Motor neuron (in vitro differentiated cells): ENCODE data around the gene PSTPIP1. TPM values are rescaled to one million over a fixed set of nuclear protein-coding genes. Genes with fewer than 3 reads are reported as not detected.

Experiments
- ATAC-seq, 8 experiments: fragments of 200-7000 bp; cut with Tn5 transposase; replicated peaks in 6 of 8; 2 replicates each; pipeline ENCODE4 v1.8.0; 2021; ENCODE audit warnings: mild to moderate bottlenecking in 8 of 8, moderate library complexity in 8 of 8
- H3K27ac ChIP-seq, 2 donors: fragments of 250-450 bp; sonication (Bioruptor Pico); 2 replicates each; pipeline ENCODE4 v1.9.0; 2021; ENCODE audit warnings: antibody characterized with exemption in 2 of 2, mild to moderate bottlenecking in 2 of 2, moderate library complexity in 1 of 2
- H3K4me1 ChIP-seq, 2 donors: fragments of 250-450 bp; sonication (Bioruptor Pico); replicated peaks in 1 of 2; 2 replicates each; pipeline ENCODE4 v1.6.1; 2021; ENCODE audit warnings: antibody characterized with exemption in 2 of 2, mild to moderate bottlenecking in 2 of 2, moderate library complexity in 1 of 2
- H3K4me3 ChIP-seq, 5 donors: fragments of 250-450 bp; sonication (Bioruptor Pico); 2 replicates each; pipeline ENCODE4 v1.9.0; 2021; ENCODE audit warnings: antibody characterized with exemption in 5 of 5, mild to moderate bottlenecking in 5 of 5, moderate library complexity in 4 of 5
- WGBS, 10 experiments: fragments of 450-650 bp; shearing (Covaris generic); methylation state at CpG; one replicate each; pipeline ENCODE4 v1.0.0; 2022; 5-methylcytosine and 5-hydroxymethylcytosine counted together
- in situ Hi-C, 9 experiments: fragments of 400-800 bp; cut with MboI; loops; one replicate each; pipeline ENCODE4 v1.15.0; 2021; ENCODE audit warnings: low sequenced_read_pairs in 9 of 9, low pct_unique_long_range_greater_than_20kb in 2 of 9; ENCODE audit not compliant: unreplicated experiment in 9 of 9
- total RNA-seq, 8 experiments: library from RNA; unstranded; fragments of 300-600 nt; gene quantifications; 2 replicates each; pipeline versions ENCODE4 v1.2.3 to v1.2.4, GENCODE V29; 2022

Gene PSTPIP1
- total RNA-seq, 8 experiments from 2014 or later, result 0.14 to 5.0 (median 1.4) TPM; not detected in 1

DNA sequence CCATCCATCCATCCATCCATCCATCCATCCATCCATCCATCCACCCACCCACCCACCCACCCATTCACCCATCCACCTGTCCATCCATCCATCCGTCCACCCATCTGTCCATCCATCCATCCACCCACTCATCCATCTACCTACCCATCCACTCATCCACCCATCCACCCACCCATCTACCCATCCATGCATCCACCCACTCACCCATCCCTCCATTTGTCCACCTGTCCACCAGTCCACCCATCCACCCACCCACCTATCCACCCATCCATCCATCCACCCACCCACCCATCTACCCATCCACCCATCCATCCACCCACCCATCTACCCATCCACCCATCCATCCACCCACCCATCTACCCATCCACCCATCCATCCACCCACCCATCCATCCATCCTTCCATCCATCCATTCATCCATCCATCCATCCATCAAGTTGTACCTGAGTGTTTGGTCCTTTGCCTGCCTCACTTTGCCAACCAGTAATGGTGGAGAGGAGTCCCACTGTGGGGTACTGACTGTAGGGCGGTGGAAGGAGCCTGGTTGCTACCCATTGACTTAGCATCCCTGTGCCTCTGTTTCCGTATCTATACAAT, 17.3 kb downstream of the PSTPIP1 start:
- in situ Hi-C loops, result no loop called here
- Histone ChIP-seq H3K4me1 (peaks cover 7 to 8% of the 10 kb centered on the region in 2 donors), H3K27ac (no peak overlapping the region), H3K4me3 (no peak overlapping the region)
- ATAC-seq, result no peak
- 86 to 100% (median 94%) methylated on average over 1 to 2 of the region's 3 CpGs; no CpG with 5 or more reads in 7 of the 10 experiments for WGBS, 10 experiments

DNA sequence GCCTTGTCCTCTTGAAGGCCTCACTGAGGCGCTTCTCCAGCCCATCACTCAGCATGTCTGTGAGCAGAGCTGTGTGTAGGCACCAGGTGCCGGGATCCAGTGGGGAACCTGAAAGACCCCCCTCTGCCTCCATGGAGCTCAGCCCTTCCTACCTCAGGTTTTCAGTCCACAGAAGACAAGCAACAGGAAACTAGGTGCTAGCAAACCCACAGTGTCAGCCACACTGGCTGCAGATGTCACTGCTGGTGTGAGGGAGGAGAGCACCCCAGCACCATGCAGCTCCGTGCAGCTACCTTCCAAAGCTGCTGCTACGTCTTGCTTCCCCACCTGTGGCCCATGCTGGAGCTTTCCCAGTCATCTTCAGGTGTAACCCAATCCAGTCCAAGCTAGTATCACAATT, 17.9 kb downstream of the PSTPIP1 start:
- H3K4me3 ChIP-seq, result no peak overlapping the region
- 38 to 75% (median 62%) methylated on average over 1 to 2 of the region's 4 CpGs; no CpG with 5 or more reads in 7 of the 10 experiments for WGBS, 10 experiments
- H3K4me1 ChIP-seq, result peaks cover 7 to 8% of the 10 kb centered on the region in 2 donors
- ATAC-seq, result no peak
- in situ Hi-C loops, result no loop called here
- no peak overlapping the region for H3K27ac ChIP-seq

DNA sequence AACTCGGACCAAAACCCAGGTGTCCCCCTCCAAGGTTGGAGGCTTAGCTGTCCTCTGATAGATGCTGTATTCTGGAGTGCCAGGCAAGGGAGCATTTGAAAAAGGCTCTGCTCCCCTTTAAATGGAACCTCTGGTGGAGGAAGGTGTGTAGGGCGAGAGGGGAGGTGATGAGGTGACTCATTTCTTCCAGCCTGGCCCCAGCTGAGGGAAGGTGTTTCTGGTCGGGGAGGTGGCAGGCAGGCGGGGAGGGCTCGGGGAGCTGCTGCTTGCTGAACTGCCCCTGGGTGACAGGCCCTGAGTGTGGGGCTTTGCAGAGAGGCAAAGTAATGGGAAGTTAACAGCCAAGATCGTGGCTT, 18.8 kb downstream of the PSTPIP1 start:
- no peak for ATAC-seq
- H3K27ac ChIP-seq, result no peak overlapping the region
- WGBS, 10 experiments, result 20 to 100% (median 65%) methylated on average over 1 to 2 of the region's 6 CpGs; no CpG with 5 or more reads in 4 of the 10 experiments
- H3K4me1 ChIP-seq, result peaks cover 7 to 8% of the 10 kb centered on the region in 2 donors
- in situ Hi-C loops, result no loop called here
- no peak overlapping the region for H3K4me3 ChIP-seq

DNA sequence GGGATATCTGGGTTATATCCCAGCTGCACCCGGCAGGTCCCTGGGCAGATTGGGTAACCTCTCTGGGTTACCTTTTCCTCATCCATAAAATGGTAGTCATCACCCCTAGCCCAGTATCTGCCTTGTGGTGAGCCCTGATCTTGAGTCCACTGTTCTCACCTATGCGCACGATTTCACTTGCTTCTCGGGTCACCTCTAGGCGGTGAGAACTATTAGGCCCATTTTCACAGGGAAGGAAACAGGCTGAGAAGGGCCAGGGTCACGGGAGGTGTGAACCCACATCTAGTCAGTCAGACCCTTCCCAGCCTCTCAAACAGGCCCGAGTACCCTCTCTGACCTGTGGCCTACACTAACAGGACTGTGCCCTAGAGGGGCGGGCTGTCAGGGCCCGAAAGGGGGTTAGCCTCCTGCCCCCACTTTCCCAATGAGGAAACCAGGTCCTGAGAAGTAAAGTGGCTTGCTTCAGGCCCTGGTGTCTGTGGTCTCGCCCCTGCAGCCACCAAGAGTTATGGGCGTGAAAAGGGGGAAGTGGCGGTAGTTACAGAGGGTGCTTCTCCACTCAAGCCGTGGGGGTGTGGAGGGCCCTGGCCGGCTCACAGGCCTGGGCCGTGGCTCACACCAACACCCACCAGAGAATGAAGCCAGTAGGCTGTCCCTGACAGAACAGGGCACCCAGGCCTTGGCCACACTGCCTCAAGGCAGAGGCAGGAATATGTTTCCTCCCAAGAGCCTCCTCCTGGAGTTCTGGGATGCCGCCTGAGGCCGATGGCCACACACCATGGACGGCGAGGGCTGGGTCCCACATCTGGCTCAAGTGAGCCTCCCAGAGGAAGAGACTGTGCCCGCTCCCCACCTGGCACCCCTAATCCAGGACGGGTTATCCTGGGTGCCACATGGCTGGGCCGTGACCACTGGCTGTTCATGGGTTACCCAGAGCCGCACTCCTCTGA, 19.5 kb downstream of the PSTPIP1 start:
- in situ Hi-C loops, result no loop called here
- 70 to 100% (median 82%) methylated on average over 2 to 8 of the region's 23 CpGs; no CpG with 5 or more reads in 4 of the 10 experiments for WGBS, 10 experiments
- peaks cover 7 to 8% of the 10 kb centered on the region in 2 donors for H3K4me1 ChIP-seq

DNA sequence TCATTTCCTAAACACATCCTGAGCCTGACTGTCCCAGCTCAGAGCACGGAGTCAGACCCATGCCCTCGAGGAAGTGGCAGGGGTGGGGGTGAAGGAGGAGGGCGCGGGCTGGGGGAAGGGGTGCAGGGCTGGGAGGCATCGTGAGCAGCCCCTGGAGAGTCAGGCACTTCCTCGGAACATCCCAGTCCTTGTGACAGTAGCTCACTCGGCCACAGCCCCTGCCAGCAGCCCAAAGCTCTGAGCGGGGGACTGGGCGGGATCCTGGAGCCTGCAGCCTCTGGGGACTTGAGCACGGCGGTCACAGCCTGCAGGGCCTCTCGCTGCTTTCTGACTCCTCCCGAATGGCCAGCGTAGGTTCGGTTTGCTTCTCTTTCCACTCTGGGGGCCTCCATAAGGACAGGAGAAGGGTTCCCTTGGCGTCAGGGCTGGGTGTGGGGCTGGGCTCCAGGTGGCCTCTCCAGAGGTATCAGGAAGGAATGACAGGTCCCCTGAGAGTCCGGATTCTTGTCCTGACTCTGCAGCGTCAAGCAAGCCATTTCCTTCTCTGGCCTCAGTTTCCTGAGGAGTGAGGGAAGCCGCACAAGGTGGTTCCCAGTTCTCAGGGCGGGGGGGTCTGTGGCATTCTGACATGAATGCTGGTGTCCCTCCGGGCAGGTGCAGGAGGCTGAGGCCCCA, 20.9 kb downstream of the PSTPIP1 start:
- peaks cover 7 to 8% of the 10 kb centered on the region in 2 donors for H3K4me1 ChIP-seq
- H3K27ac ChIP-seq, result peak overlapping the region in 1 of 2 donors; percentile 40
- WGBS, 10 experiments, result 100% methylated on average over 1 of the region's 21 CpGs; no CpG with 5 or more reads in 9 of the 10 experiments
- in situ Hi-C loops, result no loop called here
- no peak overlapping the region for H3K4me3 ChIP-seq
- peak in 6 of 8 experiments; percentile 42 to 85 (median 68) for ATAC-seq

More for the DNA sequence above, 19.5 kb downstream of the PSTPIP1 start:
- Histone ChIP-seq H3K4me3 (no peak overlapping the region), H3K27ac (no peak overlapping the region)
- no peak for ATAC-seq

DNA sequence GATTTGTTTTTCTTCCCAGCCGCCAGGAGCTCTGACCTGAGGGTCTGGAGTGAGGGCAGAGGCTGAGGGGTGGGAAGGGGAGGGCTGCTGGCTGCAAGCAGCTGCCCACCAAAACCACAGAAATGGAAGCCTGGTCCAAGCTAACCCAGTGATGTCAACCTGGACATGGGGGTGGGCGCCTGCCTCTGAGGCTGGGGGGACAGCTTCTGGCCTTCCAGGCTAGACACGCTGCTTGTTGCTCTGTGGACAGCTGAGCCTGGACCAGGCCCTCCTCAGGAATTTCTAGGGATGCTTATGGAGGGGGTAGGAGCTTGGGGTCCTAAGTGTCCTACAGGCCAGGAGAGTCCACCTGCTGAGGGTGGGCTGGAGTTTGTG, 21.4 kb downstream of the PSTPIP1 start:
- in situ Hi-C loops, result no loop called here
- no peak overlapping the region for H3K4me3 ChIP-seq
- peak in 1 of 8 experiments; percentile 6 for ATAC-seq
- 75% methylated on average over 2 of the region's 3 CpGs; no CpG with 5 or more reads in 9 of the 10 experiments for WGBS, 10 experiments
- peaks cover 7 to 8% of the 10 kb centered on the region in 2 donors for H3K4me1 ChIP-seq
- H3K27ac ChIP-seq, result no peak overlapping the region

DNA sequence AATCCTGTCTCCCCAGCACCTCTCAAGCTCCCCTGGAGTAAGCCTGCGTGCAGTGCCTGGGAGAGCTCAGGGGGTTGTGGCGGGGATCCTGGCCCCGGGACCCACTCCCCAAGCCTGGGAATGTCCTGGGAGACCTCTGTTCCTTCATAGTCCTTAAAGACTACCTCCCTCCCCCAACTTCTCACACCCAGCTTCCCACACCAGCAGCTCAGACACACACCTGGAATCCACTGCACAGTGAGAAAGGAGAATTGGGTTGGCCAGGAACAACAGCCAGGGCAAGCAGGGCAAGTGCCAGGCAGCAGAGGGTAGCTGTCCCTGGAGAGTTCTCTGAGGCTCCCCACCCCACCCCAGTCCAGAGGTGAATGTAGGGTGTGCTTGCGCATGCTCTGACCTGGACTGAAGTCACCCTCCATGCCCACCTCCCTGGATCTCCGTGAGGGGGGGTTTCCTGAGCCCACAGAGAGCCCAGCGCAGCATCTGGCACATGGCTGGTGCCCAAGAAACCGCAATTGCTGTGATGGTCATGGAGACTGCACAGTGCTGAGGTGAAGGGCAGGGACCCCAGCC, 22.2 kb downstream of the PSTPIP1 start:
- 67 to 100% methylated on average over 1 to 3 of the region's 7 CpGs; no CpG with 5 or more reads in 8 of the 10 experiments for WGBS, 10 experiments
- ATAC-seq, result no peak
- in situ Hi-C loops, result no loop called here
- peaks cover 7 to 8% of the 10 kb centered on the region in 2 donors for H3K4me1 ChIP-seq
- no peak overlapping the region for H3K4me3 ChIP-seq
- no peak overlapping the region for H3K27ac ChIP-seq

DNA sequence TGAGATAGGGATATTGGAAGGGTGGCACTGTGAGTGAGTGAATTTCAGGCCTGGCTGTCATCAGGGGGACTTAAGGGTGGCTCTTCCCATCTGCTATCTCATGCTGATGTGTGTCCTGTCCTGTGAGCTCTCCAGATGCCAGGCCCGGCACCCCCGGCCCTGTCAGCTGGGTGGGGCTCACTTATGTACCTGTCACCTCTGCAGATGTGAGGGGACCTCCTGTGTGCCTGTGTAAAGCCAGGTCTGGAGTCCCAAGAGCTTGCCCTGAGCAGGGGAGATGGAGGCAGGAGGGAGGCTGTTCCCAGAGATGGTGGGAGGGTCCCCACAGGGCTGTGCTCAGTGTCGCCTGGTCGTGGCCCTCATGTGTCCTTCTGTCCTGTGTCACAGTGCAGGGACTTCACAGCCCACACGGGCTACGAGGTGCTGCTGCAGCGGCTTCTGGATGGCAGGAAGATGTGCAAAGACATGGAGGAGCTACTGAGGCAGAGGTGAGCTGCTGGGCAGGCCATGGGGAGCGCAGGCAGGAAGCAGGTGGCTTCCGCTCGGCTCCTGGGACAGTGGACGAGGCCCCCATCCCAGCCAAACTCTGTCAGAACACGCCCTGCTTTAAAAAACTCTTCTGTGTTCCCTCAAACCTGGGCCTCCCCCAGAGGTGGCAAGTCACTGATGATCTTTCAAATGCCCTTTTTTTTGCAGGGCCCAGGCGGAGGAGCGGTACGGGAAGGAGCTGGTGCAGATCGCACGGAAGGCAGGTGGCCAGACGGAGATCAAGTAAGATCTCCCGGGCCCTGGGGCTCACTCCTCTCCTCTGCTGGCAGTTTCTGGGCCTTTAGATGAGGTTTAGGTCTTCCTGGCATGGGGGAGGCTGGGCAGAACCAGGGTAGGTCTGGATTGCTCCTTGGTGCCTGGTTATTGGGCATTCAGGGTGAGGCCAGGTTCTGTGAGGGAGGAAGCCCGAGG, 23.1 kb downstream of the PSTPIP1 start:
- H3K4me1 ChIP-seq, result peaks cover 7 to 8% of the 10 kb centered on the region in 2 donors
- in situ Hi-C loops, result no loop called here
- H3K4me3 ChIP-seq, result no peak overlapping the region
- no peak for ATAC-seq
- H3K27ac ChIP-seq, result no peak overlapping the region
- 20 to 100% (median 86%) methylated on average over 1 to 8 of the region's 20 CpGs; no CpG with 5 or more reads in 3 of the 10 experiments for WGBS, 10 experiments

DNA sequence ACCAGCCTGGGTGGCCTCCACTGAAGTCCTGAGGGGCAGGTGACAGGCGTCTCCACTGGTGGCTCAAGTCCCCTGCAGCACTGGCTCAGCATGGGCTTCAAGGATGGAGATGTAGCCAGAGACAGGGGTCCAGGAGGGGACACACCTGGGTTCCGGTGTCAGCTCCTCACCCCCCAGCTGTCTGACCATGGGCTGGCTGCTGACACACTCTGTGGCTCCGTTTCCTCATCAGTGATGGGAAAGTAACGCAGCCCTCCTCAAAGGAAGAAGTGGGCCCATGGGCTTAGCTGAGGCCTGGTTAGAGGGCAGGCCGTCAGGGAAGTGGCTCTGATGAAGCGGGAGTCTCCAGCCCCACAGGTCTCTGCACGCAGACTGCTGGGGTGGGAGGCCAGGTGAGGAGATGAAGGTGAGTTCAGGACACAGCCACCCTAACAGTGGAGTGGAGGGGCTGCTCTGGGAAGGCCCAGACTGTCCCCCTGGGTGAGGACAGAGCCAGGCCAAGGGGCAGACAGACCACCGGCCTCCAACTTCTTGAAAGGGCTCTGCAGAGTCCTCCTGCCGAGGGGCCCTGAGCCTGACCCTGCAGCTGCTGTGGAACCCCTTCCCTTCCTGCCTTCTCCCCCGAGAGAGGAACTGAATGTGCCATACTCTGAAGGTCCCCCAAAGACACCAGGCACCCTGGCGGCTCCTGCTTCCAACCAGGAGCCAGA, 24.0 kb downstream of the PSTPIP1 start:
- Histone ChIP-seq H3K4me1 (peaks cover 7 to 8% of the 10 kb centered on the region in 2 donors), H3K27ac (no peak overlapping the region), H3K4me3 (no peak overlapping the region)
- 75 to 100% (median 87%) methylated on average over 1 to 3 of the region's 11 CpGs; no CpG with 5 or more reads in 5 of the 10 experiments for WGBS, 10 experiments
- ATAC-seq, result no peak
- in situ Hi-C loops, result no loop called here

DNA sequence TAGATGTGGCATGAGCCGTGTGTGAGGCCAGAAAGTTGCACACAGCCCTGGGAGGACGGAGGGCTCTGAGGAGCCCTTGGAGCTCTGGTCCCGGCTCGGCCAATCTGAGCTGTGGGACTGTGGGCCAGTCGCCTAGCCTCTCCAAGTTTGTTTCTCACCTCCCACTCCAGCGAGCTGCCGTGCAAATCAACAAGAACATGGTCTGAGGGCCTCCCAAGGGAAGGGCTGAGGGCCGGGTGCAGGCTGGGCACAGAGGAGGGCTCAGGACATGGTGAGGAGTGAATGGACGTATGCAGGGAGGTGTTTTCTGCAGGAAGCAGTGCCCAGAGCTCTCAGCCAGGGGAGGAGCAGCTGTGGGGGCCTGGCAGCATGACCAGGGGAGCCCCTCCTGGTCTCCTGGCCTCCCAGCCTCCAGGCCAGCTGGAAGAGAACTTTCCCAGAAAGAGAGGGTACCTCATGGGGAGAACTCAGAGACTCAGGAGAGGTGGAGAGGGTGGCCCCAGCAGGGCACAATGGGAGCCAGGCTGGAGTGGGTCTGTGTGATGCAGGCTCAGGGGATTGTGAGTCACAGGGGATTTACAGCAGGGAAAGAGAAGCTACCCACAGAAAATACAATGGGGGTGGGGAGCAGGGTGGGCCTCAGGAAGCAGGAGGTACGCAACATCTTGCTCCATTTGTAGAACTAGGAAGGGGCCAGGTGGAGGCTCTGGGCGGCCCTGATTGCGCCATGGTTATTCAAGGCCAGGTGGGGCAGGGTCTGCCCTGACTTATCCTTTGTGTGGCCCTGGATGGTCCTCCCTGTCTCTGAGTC, 24.8 kb downstream of the PSTPIP1 start:
- H3K4me3 ChIP-seq, result no peak overlapping the region
- H3K27ac ChIP-seq, result no peak overlapping the region
- peaks cover 7 to 8% of the 10 kb centered on the region in 2 donors for H3K4me1 ChIP-seq
- in situ Hi-C loops, result no loop called here
- ATAC-seq, result peak in 3 of 8 experiments; percentile 16 to 60 (median 27)
- 50 to 100% (median 80%) methylated on average over 1 to 2 of the region's 12 CpGs; no CpG with 5 or more reads in 4 of the 10 experiments for WGBS, 10 experiments
